ENCODE measurements around the gene GDI1. TPM values are rescaled to one million over a fixed set of nuclear protein-coding genes. Genes with fewer than 3 reads are reported as not detected.
"Not testable (repeated sequence)": the region's sequence is repeated elsewhere in the genome, so short reads cannot be mapped to it uniquely, and the experiment has no call there.

Gene GDI1
- polyA plus RNA-seq, 1 donor (not counting 4 experiments of a cell fraction or from before 2014, with no cell fraction given): 61.8 TPM

GRCh38 chrX:154396363-154396762 is 40.6 kb upstream of the GDI1 start:
- Histone ChIP-seq H3K79me2 (ENCODE audit: control insufficient read depth, insufficient read depth, low read length) (peaks cover 13% of the 10 kb centered on the region), H3K36me3 (ENCODE audit: control insufficient read depth in 2 of 2, extremely low read depth in 1 of 2, insufficient read depth in 2 of 2, low read length in 2 of 2) (peaks cover 4 to 18% of the 10 kb centered on the region in 2 experiments)
- H3K4me3 ChIP-seq (ENCODE audit: control insufficient read depth in 2 of 3, extremely low read depth in 1 of 3, insufficient read depth in 2 of 3, low read depth in 1 of 3, low read length in 3 of 3); H3K9me3 ChIP-seq (ENCODE audit: control insufficient read depth, low read depth, low read length); H3K4me1 ChIP-seq (ENCODE audit: control insufficient read depth, extremely low read depth, insufficient read depth, low read length); dilution Hi-C loops (cut with MboI; ENCODE audit: extremely low pct_ligation_motif_present, low sequenced_read_pairs); H3K27me3 ChIP-seq (ENCODE audit: control insufficient read depth, extremely low read depth, insufficient read depth, low read length); H3K9ac ChIP-seq (ENCODE audit: control insufficient read depth, extremely low read depth, insufficient read depth, low read length); H3K4me2 ChIP-seq (ENCODE audit: control insufficient read depth, extremely low read depth, insufficient read depth, low read depth, low read length); H2AFZ ChIP-seq (ENCODE audit: control insufficient read depth, low read length); H3K27ac ChIP-seq (ENCODE audit: control insufficient read depth, insufficient read depth, low read length); H3K9me1 ChIP-seq (ENCODE audit: control insufficient read depth, extremely low read depth, insufficient read depth, low read length); H4K20me1 ChIP-seq (ENCODE audit: control insufficient read depth, extremely low read depth, insufficient read depth, low read length); FAIRE-seq; DNase-seq (ENCODE audit: low read depth, low spot score): not testable (repeated sequence)

- H3K4me1 ChIP-seq (ENCODE audit: control insufficient read depth, extremely low read depth, insufficient read depth, low read length): peaks cover 2% of the 10 kb centered on the region
- peaks cover 13% of the 10 kb centered on the region for H3K79me2 ChIP-seq (ENCODE audit: control insufficient read depth, insufficient read depth, low read length)
- FAIRE-seq (no peak), DNase-seq (ENCODE audit: low read depth, low spot score) (no peak)
- H3K9ac ChIP-seq (ENCODE audit: control insufficient read depth, extremely low read depth, insufficient read depth, low read length): peak overlapping the region; percentile 98
- H3K36me3 ChIP-seq (ENCODE audit: control insufficient read depth in 2 of 2, extremely low read depth in 1 of 2, insufficient read depth in 2 of 2, low read length in 2 of 2): peaks cover 4 to 18% of the 10 kb centered on the region in 2 experiments
- peak overlapping the region; percentile 92 for H3K27ac ChIP-seq (ENCODE audit: control insufficient read depth, insufficient read depth, low read length)
- H3K9me1 ChIP-seq (ENCODE audit: control insufficient read depth, extremely low read depth, insufficient read depth, low read length): no peaks in the 10 kb centered on the region
- TF ChIP-seq EZH2 (IDR thresholded peaks at IDR 0.05; ENCODE audit: low read length) (no peak), CTCF (optimal IDR thresholded peaks at IDR 0.05 in 1 of 3, IDR thresholded peaks at IDR 0.05 in 1 of 3, conservative IDR thresholded peaks at IDR 0.05 in 1 of 3; ENCODE audit: extremely low read depth in 1 of 3, insufficient read depth in 2 of 3, low read length in 3 of 3) (no peak)
- H4K20me1 ChIP-seq (ENCODE audit: control insufficient read depth, extremely low read depth, insufficient read depth, low read length): no peaks in the 10 kb centered on the region
- dilution Hi-C loops (cut with MboI; ENCODE audit: extremely low pct_ligation_motif_present, low sequenced_read_pairs): no loop called here
- peak overlapping the region; percentile 52 to 80 (median 65) for H3K4me3 ChIP-seq (ENCODE audit: control insufficient read depth in 2 of 3, extremely low read depth in 1 of 3, insufficient read depth in 2 of 3, low read depth in 1 of 3, low read length in 3 of 3)
- no peaks in the 10 kb centered on the region for H3K27me3 ChIP-seq (ENCODE audit: control insufficient read depth, extremely low read depth, insufficient read depth, low read length)
- no peaks in the 10 kb centered on the region for H3K9me3 ChIP-seq (ENCODE audit: control insufficient read depth, low read depth, low read length)
- no peak overlapping the region for H2AFZ ChIP-seq (ENCODE audit: control insufficient read depth, low read length)
- peak overlapping the region; percentile 79 for H3K4me2 ChIP-seq (ENCODE audit: control insufficient read depth, extremely low read depth, insufficient read depth, low read depth, low read length)
These were observed 39.7 kb upstream of the GDI1 start for GRCh38 chrX:154396973-154397887.
